Measurements from ENCODE around the gene FBXO39. TPM values are rescaled to one million over a fixed set of nuclear protein-coding genes. Genes with fewer than 3 reads are reported as not detected.

The FBXO39 gene
- total and polyA plus RNA-seq, 9 of the 15 experiments (the other 6 are each of a cell fraction or from before 2014, with no cell fraction given), result not detected

DNA sequence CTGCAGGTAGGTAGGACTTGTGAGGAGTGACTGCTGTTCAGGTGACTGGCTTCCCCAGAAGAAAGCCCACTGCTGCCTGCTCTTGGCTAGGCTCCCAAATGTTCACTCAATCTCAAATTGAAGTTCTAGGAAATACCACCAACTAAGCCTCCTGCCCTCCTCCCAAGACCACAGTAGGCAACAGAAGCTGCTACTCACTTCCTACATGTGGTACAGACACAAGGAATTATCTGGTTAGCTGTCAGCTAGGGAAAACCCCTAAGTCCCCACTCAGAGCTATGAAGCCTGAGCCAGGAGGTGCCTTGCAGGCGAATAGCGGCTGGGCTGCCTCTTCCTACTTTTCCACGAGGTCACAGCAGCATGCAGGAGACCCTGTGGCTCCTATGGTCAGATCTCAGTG, 4.9 kb downstream of the FBXO39 start:
- Histone ChIP-seq H3K4me3 (no peak overlapping the region), H3K36me3 (ENCODE audit: control insufficient read depth, insufficient read depth, low read length) (no peaks in the 10 kb centered on the region), H3K9me1 (ENCODE audit: control insufficient read depth, insufficient read depth, low read length) (no peaks in the 10 kb centered on the region), H4K20me1 (replicated peaks; ENCODE audit: control insufficient read depth, insufficient read depth, low read length) (no peaks in the 10 kb centered on the region), H3K4me2 (ENCODE audit: insufficient read depth, low read length) (no peak overlapping the region), H3K79me2 (ENCODE audit: control insufficient read depth, insufficient read depth, low read length) (no peaks in the 10 kb centered on the region), H2AFZ (ENCODE audit: low read depth, low read length) (no peak overlapping the region), H3K27ac (ENCODE audit: extremely low read depth, low read depth, low read length) (no peak overlapping the region), H3K4me1 (replicated peaks in 1 of 2; ENCODE audit: control insufficient read depth in 2 of 2, insufficient read depth in 2 of 2, low read length in 2 of 2) (peaks cover 0 to 3% of the 10 kb centered on the region in 2 experiments; a peak in 1 of 5 replicates), H3K9me3 (replicated peaks; ENCODE audit: control insufficient read depth, insufficient read depth, low read depth, low read length) (no peaks in the 10 kb centered on the region), H3K27me3 (ENCODE audit: control insufficient read depth in 2 of 2, insufficient read depth in 2 of 2, low read length in 2 of 2) (peaks cover 9 to 40% of the 10 kb centered on the region in 2 experiments; a peak in 4 of 5 replicates), H3K9ac (ENCODE audit: insufficient read depth in 1 of 2, low read depth in 2 of 2, low read length in 2 of 2) (no peak overlapping the region)
- TF ChIP-seq, protein P1, sequence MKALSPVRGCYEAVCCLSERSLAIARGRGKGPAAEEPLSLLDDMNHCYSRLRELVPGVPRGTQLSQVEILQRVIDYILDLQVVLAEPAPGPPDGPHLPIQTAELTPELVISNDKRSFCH (CRISPR knock-in tag; IDR thresholded peaks at IDR 0.05), result no peak
- TF ChIP-seq, protein P1 (tag; IDR thresholded peaks at IDR 0.05), result no peak
- TF ChIP-seq BRF1 (IDR thresholded peaks at IDR 0.05; ENCODE audit: borderline replicate concordance, extremely low read depth, insufficient read length) (no peak), PHB (CRISPR knock-in tag; IDR thresholded peaks at IDR 0.05) (no peak)
- intact Hi-C loops (cut with micrococcal nuclease), result no loop called here
- 0% methylated on average over 3 of the region's 3 CpGs for WGBS (ENCODE audit: insufficient coverage, low coverage, missing lambda C conversion rate)
- in situ Hi-C loops (cut with MboI), result no loop called here
- no peak for FAIRE-seq
- BruUV-seq (replicated peaks), result no TSS peak
- ChIA-PET CTCF (ENCODE audit: low intra/inter-chr PET ratio) (no interaction called here), POLR2A (interaction anchor here (0.7 kb wide), 1 partner anchor 32 kb away, joined by 3 read pairs; no protein-coding TSS in a partner anchor)
- ATAC-seq, result no peak
- no peak for DNase-seq (ENCODE audit: extremely low read depth in 1 of 4, low spot score in 3 of 4)

DNA sequence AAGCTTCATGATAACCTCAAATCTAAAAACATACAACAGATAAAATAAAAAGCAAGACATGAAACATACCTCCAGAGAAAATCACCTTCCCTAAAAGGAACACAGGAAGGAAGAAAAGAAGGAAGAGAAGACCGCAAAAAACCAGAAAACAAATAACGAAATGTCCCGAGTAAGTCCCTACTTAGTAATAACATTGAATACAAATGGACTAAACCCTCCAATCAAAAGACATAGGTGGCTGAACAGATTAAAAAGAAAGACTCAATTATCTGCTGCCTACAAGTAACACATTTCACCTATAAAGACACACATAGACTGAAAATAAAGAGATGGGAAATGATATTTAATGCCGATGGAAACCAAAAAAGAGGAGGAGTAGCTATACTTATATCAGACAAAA, 6.2 kb downstream of the FBXO39 start:
- Histone ChIP-seq H3K9ac (ENCODE audit: insufficient read depth in 1 of 2, low read depth in 2 of 2, low read length in 2 of 2) (no peak overlapping the region), H3K27me3 (ENCODE audit: control insufficient read depth in 2 of 2, insufficient read depth in 2 of 2, low read length in 2 of 2) (peaks cover 9 to 34% of the 10 kb centered on the region in 2 experiments; a peak in 3 of 5 replicates), H3K4me1 (replicated peaks in 1 of 2; ENCODE audit: control insufficient read depth in 2 of 2, insufficient read depth in 2 of 2, low read length in 2 of 2) (no peaks in the 10 kb centered on the region; a peak in 1 of 5 replicates), H3K27ac (ENCODE audit: extremely low read depth, low read depth, low read length) (no peak overlapping the region), H4K20me1 (replicated peaks; ENCODE audit: control insufficient read depth, insufficient read depth, low read length) (no peaks in the 10 kb centered on the region), H3K9me3 (replicated peaks; ENCODE audit: control insufficient read depth, insufficient read depth, low read depth, low read length) (no peaks in the 10 kb centered on the region), H3K9me1 (ENCODE audit: control insufficient read depth, insufficient read depth, low read length) (no peaks in the 10 kb centered on the region), H3K4me2 (ENCODE audit: insufficient read depth, low read length) (no peak overlapping the region), H2AFZ (ENCODE audit: low read depth, low read length) (no peak overlapping the region), H3K79me2 (ENCODE audit: control insufficient read depth, insufficient read depth, low read length) (no peaks in the 10 kb centered on the region), H3K4me3 (no peak overlapping the region), H3K36me3 (ENCODE audit: control insufficient read depth, insufficient read depth, low read length) (no peaks in the 10 kb centered on the region)
- BruUV-seq (replicated peaks), result no TSS peak
- no peak for ATAC-seq
- ChIA-PET POLR2A (no interaction called here), CTCF (ENCODE audit: low intra/inter-chr PET ratio) (no interaction called here)
- intact Hi-C loops (cut with micrococcal nuclease), result no loop called here
- 0% methylated on average over 4 of the region's 4 CpGs for whole genome bisulfite sequencing (ENCODE audit: insufficient coverage, low coverage, missing lambda C conversion rate)
- TF ChIP-seq CBX3 (IDR thresholded peaks at IDR 0.05; ENCODE audit: borderline replicate concordance in 1 of 2, low read length in 2 of 2), result no peak
- TF ChIP-seq, protein P2, sequence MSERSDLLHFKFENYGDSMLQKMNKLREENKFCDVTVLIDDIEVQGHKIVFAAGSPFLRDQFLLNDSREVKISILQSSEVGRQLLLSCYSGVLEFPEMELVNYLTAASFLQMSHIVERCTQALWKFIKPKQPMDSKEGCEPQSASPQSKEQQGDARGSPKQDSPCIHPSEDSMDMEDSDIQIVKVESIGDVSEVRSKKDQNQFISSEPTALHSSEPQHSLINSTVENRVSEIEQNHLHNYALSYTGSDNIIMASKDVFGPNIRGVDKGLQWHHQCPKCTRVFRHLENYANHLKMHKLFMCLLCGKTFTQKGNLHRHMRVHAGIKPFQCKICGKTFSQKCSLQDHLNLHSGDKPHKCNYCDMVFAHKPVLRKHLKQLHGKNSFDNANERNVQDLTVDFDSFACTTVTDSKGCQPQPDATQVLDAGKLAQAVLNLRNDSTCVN (CRISPR knock-in tag; IDR thresholded peaks at IDR 0.05), result no peak
- TF ChIP-seq RFX5 (IDR thresholded peaks at IDR 0.05; ENCODE audit: low read depth, low read length), result no peak
- TF ChIP-seq, protein P3, sequence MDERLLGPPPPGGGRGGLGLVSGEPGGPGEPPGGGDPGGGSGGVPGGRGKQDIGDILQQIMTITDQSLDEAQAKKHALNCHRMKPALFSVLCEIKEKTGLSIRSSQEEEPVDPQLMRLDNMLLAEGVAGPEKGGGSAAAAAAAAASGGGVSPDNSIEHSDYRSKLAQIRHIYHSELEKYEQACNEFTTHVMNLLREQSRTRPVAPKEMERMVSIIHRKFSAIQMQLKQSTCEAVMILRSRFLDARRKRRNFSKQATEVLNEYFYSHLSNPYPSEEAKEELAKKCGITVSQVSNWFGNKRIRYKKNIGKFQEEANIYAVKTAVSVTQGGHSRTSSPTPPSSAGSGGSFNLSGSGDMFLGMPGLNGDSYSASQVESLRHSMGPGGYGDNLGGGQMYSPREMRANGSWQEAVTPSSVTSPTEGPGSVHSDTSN (CRISPR knock-in tag; IDR thresholded peaks at IDR 0.05; ENCODE audit: low read depth), result no peak
- TF ChIP-seq, protein P3 (tag; conservative IDR thresholded peaks at IDR 0.05; ENCODE audit: low read depth), result no peak
- peak; percentile 65 for TF ChIP-seq CBX8 (IDR thresholded peaks at IDR 0.05; ENCODE audit: borderline replicate concordance, extremely low read depth, low read depth, low read length, poor library complexity, severe bottlenecking)
- no peak for TF ChIP-seq ZNF696 (CRISPR knock-in tag; conservative IDR thresholded peaks at IDR 0.05)
- DNase-seq (ENCODE audit: extremely low read depth in 1 of 4, low spot score in 3 of 4), result no peak
- FAIRE-seq, result no peak
- in situ Hi-C loops (cut with MboI), result no loop called here
